K562 (cell line): Measurements from ENCODE around the gene CEACAM21. TPM values are rescaled to one million over a fixed set of nuclear protein-coding genes. Genes with fewer than 3 reads are reported as not detected.
A peak's percentile ranks its signal among the peaks of the same experiment; 100 is the strongest.

ENCODE experiments used
- EHMT2 ChIP-seq: fragments of 450-650 bp; IDR thresholded peaks from 2 replicates; pipeline ENCODE4 v1.6.1; 2018; ENCODE audit warnings: antibody characterized with exemption
- REST ChIP-seq, 2 experiments: fragments of 450-650 bp; formaldehyde crosslinking in 1 of 2; IDR thresholded peaks; 2 replicates each; pipeline versions ENCODE4 v1.4.0 to v1.6.1; 2014 to 2020; ENCODE audit warnings: mild to moderate bottlenecking in 2 of 2, borderline replicate concordance in 1 of 2, low read depth in 1 of 2
- ZNF124 ChIP-seq: sonication (generic); formaldehyde crosslinking; IDR thresholded peaks from 2 replicates; pipeline ENCODE4 v1.8.1; 2022; ENCODE audit warnings: missing genetic modification reagents
- polyA plus RNA-seq, 8 experiments: library from polyadenylated mRNA; depleted of rRNA in 4 of 8; stranded (reverse) in 5 of 8; unstranded in 3 of 8; fragments of >200 nt; fragmentation: Nextera tagmentation in 2 of 8; fragmentation: Illumina TruSeq in 1 of 8; extraction: Ambion mirVana in 2 of 8; extraction: Trizol in 1 of 8; gene quantifications; 2 replicates each; pipeline versions ENCODE4 v1.2.1 to v1.2.3, GENCODE V29; 2011 to 2014; ENCODE audit warnings: inconsistent platforms in 1 of 8, missing spikeins in 1 of 8
- total RNA-seq, 7 experiments: library from RNA; depleted of rRNA in 6 of 7; stranded (reverse); fragments of >200 nt in 6 of 7; fragmentation: Illumina TruSeq in 2 of 7; extraction: Trizol in 2 of 7; gene quantifications; 2 replicates each; pipeline versions ENCODE4 v1.2.1 to v1.2.3, GENCODE V29; 2011 to 2021; ENCODE audit warnings: low replicate concordance in 1 of 7
- TF ChIP-seq, protein P1 (sequence below): IDR thresholded peaks from 2 replicates; pipeline ENCODE4 v1.6.1; 2011; ENCODE audit warnings: borderline replicate concordance, low read depth, mild to moderate bottlenecking, moderate library complexity, low read length; ENCODE audit not compliant: insufficient read depth, poor library complexity, severe bottlenecking
- TF ChIP-seq, protein P2 (sequence below): fragments of 250-450 bp; sonication (Bioruptor Pico); IDR thresholded peaks from 2 replicates; pipeline ENCODE4 v1.8.0; 2021; ENCODE audit warnings: moderate library complexity, mild to moderate bottlenecking, inconsistent platforms

The CEACAM21 gene
- total and polyA plus RNA-seq, 9 of the 15 experiments (the other 6 are each of a cell fraction or from before 2014, with no cell fraction given): 0.06 to 0.40 (median 0.18) TPM; not detected in 1

- TF ChIP-seq REST (IDR thresholded peaks at IDR 0.05; ENCODE audit: borderline replicate concordance) (peak; percentile 98), REST (CRISPR knock-in tag; IDR thresholded peaks at IDR 0.05; ENCODE audit: low read depth) (peak; percentile 94), ZNF124 (no peak), EHMT2 (peak; percentile 94)
- TF ChIP-seq, protein P1, sequence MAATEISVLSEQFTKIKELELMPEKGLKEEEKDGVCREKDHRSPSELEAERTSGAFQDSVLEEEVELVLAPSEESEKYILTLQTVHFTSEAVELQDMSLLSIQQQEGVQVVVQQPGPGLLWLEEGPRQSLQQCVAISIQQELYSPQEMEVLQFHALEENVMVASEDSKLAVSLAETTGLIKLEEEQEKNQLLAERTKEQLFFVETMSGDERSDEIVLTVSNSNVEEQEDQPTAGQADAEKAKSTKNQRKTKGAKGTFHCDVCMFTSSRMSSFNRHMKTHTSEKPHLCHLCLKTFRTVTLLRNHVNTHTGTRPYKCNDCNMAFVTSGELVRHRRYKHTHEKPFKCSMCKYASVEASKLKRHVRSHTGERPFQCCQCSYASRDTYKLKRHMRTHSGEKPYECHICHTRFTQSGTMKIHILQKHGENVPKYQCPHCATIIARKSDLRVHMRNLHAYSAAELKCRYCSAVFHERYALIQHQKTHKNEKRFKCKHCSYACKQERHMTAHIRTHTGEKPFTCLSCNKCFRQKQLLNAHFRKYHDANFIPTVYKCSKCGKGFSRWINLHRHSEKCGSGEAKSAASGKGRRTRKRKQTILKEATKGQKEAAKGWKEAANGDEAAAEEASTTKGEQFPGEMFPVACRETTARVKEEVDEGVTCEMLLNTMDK: no peak
- TF ChIP-seq, protein P2, sequence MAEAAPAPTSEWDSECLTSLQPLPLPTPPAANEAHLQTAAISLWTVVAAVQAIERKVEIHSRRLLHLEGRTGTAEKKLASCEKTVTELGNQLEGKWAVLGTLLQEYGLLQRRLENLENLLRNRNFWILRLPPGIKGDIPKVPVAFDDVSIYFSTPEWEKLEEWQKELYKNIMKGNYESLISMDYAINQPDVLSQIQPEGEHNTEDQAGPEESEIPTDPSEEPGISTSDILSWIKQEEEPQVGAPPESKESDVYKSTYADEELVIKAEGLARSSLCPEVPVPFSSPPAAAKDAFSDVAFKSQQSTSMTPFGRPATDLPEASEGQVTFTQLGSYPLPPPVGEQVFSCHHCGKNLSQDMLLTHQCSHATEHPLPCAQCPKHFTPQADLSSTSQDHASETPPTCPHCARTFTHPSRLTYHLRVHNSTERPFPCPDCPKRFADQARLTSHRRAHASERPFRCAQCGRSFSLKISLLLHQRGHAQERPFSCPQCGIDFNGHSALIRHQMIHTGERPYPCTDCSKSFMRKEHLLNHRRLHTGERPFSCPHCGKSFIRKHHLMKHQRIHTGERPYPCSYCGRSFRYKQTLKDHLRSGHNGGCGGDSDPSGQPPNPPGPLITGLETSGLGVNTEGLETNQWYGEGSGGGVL (CRISPR knock-in tag): no peak
Measured at GRCh38 chr19:41588497-41589209, 12.7 kb downstream of the CEACAM21 start (continued).
